HG03460 (cell line): ENCODE data around the gene UNC5B.

Experiments
- ATAC-seq: cut with Tn5 transposase; IDR thresholded peaks from one replicate; pipeline ENCODE4 v1.9.1; 2021; ENCODE audit not compliant: unreplicated experiment

The UNC5B gene

DNA sequence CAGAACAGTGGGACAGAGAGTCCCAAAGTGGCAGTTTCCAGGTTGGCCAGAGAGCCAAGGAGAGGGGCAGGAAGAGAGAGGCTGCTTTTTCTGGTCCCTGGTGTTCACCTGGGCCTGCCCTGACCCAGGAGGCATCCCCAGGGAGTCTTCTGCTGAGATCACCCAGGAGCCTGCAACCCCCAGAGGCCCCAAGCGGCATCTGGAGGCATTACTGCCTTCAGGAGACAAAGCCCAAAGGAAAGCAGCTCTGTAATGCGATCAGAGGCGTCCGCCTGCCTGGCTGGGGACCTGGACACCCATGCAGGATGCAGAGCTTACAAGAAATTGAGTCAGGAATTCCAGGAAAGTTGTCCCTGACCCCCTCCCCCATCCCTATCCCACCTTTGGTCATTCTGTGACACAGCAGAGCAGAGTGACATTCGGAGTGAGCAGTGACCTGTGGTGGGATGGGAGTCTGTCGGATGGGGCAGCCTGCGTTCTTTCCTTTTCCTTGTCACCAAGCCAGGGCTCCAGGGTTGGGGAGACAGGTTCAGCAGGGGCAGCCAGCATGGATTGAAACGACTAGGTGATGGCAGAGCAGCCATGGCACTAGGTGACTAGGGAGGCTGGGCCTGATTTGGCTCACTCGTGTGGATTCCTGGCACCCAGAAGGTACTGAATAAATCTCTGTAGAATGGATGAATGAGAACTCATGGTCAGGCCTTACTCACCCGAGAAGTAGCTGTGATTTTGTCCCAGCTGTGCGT is 10.4 kb downstream of the UNC5B start:
- ATAC-seq, result no peak

DNA sequence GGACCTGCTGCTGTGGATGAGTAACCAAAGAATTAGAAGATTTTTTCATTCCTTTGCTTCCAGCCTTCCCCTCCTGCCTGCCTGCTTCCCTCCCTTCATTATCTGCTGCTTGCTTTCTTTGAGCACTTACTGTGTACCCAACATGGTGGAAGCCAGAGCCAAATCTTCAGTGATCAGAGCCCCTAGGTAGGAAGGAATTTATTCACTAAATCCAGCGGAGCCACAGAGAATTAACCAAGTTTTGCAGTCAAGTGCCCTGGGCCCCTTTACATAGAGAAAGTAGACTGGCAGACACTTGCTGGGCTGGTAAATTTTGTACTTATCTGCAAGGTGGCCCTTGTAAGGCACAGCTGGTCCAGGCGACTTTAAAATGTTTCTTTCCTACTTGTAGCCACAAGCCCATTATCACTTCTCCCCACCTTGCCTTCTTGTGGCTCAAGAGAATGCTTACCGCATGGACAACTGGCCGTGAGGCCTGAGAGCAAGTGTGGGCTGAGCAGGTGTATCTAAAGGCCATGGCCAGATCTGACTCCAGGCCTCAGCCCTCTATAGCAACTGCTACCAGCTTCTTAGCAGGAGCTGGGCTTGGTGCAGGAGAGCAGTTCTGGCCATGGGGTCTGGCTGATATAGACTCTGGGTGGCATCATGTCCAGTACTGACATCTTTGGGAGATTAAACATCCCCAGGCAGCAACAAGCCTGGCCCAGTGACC is 11.1 kb downstream of the UNC5B start:
- ATAC-seq, result no peak

DNA sequence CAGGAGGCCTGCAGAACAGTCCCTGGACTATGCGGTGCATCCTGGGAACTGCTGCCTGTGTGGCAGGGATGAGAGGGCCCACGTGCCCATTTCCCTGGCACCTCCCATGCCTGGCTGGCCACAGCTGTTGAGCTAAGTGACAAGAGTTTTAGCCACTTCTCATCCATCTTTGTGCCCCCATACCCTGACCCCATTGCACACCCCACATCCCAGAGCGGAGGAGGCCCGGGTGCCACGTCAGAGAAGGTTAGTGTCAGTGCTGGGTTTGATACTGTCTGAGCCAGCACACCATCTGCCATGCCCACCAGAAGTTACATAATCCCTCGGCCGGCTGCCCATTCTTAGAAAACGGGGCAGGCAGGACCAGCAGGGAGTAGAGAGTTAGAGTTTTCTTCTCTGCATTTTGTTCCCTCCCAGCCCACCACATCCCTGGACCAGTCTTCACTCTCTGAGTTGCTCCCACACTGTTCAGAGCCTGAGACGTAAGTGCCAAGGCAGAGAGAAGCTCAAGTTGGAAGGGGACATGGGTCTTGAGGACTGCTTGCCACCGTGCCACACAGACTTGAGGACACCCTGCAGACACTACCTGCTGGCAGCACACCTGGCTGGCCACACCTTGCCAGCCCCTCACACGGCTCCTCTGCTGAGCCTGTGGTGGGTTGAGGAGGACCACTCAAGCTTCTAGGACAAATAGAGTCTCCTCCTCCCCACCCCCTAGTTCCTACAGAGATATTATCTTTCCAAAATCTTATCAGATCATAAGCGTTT is 13.1 kb downstream of the UNC5B start:
- ATAC-seq, result no peak

DNA sequence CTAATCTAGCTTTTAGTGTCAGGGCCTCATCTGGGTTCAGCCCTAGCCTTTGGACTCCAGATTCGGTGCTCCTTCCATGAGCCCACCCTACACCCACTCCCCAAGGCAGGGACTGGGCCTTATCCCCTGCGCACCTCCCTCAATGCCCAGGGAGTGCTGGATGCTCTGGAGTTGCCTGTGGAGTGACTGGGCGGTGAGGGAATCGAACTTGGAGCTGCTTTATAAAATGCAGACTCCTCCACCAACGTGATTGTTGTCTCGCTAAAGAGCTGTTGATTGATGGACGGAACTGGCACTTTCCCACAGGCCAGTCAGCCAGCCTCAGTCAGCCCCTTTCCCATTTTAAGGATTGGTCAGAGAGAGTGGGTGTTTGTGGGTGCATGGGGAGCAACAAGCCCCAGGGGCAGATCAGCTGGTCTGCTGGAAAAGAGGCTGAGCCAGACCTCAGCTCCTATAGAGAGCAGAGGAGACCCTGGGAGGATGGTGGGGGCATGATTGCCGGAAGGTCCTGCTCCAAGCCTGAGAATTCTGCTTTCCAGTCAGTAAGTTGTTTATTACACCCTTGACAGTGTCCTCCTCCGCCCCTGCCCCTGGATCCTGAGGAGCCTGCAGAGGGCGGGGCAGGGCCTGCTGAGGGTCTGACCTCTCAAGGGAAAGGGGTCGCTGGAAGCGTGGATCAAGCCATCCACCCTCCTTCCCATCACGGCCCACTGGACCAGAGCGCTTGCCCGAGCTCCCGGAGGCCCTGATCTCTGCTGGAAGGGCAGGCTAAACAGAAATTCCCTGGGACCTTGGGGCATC is 16.7 kb downstream of the UNC5B start:
- no peak for ATAC-seq

DNA sequence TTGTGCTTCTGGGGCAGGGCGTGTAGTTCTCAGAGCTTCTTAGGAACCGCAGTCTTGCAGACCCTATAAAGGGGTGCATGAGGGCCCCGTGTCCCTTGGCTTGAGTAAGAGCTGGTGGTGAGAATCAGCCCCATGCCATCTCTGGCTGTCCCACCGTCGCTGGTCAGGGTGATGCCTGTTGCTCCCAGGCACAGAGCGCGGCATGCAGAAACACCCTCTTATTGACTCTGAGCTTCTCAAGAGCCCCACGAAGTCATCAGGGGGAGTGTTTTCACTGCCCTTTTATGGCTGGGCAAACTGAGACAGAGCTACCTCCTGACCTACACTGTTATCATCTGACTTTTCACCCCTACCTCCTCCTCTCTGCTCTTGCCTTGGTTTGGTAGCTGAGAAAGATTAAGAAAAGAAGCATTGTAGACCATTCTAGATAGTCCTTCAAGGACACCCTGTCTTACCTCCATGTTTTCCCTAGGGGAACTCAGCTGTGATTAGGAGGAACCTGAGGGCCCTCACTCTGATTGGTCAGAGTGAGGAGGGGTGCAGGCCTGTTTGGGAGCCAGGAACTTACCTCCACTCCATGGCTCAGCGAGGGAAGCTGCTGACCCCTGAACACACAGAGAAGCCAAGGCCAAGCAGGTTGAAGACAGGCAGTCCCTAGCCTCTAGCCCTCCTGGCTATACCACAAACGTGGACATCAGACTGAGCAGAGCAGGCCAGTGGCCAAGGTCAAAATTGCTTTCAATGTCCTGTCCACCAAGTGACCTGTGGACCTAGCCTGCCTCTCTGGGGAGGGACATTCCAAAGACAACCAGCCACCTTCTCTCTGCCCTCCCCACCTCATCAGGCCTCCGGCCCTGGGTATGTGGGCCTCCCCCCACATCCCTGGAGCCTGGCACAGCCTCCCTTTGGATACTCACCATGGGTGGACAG is 17.6 kb downstream of the UNC5B start:
- no peak for ATAC-seq

DNA sequence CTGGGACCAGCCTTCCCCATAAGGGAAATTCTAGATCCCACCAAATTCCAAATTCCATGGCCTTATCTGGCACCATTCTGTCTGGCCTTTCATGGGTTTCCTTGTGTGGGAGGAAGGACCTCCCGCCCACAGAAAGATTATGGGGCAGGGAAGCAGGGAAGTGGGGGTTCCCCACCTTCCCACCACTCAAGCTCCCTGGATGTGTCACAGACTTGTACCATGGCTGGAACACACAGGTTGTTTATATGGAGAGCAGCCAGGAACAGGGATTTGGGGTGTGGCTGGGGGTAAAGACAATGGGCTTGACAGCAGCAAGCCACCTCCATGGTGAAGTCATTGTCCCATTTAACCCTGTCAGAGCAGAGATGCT is 18.3 kb downstream of the UNC5B start:
- no peak for ATAC-seq

DNA sequence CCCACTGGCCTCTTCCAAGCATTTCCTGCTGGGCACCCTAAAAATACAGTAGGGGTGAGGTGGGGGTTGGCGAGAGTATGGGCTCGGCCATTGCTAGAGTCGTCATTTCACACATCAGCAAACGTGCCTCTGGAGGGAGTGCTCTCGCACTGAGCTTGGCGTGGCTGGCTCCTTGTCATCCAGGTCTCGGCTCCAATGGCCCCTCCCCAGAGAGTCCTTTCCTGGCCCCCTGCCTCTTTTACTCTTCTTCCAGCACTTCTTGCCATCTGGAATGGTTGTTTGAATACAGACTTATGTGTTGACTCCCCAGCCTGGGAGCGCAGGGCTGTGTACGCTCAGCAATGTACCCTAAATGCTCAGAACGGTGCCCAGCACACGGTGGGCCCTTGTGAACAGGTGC is 18.8 kb downstream of the UNC5B start:
- no peak for ATAC-seq

DNA sequence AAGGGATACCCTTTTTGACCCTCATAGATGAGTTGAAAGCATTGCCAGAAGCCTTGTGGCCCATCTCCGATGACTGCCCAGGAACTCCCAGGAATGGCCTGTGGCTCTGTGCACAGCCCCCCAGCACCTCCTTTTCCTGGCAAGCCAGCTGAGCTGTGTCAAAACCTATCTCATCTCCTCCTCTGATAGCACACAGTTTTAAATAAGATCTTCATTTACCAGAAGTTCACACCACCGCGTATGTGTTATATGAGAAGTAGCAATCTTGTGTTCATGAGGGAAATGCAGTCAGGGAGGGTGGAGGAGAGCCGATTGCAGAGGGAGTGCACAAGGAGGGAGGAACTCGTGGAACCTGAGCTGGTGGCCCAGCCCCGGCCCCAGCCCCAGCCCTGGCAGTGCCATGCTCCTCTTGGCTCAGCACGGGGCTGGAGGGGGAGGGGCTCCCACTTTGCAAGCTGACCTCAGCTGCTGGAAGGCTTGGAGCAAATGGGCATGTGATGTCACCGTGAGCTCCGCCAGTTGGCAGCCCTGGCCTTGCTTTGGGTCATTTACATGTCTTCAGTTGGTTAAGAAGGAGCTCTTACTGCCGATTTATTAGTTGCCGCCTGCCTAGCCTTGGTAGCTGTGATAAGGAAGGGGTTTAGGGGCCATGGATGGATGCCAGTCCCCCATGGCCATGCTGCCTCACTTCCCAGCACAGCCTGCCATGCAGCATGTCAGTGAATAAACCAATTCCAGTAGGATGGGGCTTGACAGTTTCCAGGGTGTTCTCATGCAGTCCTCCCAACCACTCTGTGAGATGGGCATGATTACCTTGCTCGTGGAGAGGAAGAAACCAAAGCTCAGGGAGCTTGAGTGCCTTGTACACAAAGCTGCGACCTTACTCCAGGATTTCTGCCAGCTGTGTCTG is 20.0 kb downstream of the UNC5B start:
- no peak for ATAC-seq

DNA sequence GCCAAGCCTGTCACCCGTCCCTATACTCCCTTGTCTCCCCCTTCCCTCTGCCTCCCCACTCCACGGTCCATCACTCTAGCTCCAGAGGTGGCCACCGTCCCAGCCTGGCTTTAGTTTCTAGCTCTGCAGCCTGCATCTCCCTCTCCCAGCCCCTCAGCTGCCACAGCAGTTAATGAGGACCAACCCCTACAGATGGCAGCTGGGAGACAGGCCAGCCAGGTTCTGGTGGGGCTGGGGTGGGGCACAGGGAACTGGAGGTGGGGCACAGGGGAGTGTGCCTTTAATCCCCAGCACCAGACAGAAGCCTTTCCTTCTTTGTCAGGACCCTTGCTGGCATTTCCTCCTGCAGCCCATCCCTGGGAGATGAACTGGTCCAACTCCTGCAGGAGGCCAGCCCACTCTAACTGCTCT is 21.1 kb downstream of the UNC5B start:
- ATAC-seq, result no peak

DNA sequence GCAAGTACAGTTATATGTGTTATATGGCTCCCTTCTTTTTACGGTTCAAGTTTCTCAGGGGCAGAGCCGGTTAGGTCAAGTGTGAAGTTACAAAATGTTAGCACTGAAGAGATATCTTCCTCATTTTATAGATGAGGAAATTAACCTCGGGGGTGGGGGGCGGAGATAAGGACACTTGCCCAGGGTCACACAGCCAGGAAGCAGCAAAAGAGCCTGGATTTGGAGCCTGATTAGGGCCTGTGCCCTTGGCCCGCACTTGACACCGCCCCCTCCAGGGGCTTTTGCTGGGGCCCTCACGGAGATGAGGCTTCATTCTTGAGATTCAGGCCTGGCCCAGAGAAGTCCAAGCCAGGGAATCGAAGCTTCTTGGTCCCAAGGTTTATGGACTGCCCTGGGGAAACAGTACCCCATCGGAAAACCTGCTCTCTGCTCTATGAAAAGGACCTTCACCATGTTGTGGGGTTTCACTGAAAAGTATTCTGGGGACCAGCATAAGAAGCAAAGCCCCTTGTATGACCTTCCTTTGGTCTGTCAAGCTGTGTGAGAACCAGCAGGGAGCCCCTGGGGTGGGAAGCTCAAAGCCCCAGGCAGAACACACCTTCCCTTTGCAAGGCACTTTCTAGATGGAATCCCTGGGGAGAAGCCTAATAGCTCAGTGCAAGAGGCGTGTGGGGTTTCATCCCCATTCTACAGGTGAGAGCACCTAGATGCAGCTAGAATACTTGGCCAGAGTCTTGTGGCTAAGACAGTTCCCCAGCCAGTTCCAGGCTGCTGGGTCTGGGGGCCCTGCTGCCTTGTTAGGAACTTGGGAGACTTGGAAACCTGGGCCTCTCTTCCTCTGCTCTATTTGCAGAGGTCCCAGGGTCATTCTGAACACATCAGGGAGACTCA is 21.9 kb downstream of the UNC5B start:
- no peak for ATAC-seq

DNA sequence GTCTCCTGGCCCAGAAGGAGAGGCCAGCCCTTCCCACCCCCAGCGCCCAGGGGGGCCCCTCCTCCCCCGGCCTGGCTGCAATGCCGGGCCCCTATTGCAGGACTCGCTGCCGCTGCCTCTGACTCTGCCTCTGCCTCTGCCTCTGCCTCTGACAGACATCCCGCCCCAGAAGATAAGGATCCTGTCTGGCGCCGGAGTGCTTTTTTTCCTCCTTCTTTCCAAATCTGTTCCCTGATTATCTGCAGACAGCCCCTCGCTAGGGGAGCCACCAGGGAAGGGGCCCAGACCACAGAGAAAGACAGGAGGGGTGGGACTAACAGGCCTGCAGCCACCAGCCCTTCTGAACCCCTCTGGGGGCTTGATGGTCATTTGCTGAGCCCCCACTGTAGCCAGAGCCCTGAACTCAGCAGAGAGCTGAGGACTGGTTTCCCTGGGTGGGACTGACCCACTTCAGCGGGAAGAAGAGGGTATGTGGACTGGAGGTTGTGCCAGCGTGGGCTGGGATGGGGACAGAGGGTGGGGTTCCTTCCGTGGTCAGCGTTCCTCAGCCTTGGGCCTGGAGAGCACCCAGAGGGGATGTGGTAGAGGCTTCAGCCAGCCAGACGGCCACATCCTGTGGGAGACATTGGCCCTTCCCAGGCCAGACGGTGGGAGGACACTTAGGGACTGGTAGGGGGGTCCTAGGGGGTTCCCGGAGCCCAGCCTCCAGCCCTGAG is 22.8 kb downstream of the UNC5B start:
- no peak for ATAC-seq

DNA sequence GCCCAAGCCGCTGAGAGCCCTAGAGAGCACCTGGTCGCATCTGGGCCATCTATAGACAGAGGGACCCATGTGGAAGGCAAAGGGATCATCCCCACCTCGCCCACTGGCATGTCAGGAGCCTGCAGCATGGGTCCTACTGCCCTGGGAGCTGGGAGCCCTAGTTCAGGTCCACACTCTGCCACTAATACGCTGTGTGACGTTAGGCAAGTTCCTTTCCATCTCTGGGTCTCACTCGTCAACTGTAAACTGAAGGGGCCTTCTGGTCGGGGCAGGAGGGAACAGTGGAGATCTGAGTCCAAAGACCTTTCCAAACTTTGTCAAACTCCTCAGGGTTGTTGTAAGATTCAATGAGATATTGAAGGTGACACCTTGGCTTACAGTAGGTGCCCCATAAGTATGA is 23.4 kb downstream of the UNC5B start:
- ATAC-seq, result no peak

DNA sequence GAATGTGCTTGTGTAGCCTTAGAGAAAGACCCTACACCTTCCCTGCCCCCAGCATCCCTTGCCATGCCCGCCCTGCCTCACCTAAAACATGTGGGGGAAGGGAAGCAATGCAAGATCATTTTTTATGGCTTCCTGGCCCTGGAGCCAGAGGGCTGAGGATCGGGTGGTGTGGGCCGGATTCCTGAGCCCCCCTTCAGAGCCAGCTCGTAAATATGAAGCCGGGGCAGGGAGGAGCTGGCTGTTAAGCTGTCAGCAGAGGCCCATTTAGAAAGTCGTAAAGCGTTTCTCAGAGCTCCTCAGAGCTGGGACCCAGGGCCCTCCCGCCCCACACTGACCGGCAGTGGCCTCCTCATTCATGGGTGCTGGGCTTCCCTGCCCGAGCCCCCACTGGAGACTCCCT is 23.9 kb downstream of the UNC5B start:
- no peak for ATAC-seq

DNA sequence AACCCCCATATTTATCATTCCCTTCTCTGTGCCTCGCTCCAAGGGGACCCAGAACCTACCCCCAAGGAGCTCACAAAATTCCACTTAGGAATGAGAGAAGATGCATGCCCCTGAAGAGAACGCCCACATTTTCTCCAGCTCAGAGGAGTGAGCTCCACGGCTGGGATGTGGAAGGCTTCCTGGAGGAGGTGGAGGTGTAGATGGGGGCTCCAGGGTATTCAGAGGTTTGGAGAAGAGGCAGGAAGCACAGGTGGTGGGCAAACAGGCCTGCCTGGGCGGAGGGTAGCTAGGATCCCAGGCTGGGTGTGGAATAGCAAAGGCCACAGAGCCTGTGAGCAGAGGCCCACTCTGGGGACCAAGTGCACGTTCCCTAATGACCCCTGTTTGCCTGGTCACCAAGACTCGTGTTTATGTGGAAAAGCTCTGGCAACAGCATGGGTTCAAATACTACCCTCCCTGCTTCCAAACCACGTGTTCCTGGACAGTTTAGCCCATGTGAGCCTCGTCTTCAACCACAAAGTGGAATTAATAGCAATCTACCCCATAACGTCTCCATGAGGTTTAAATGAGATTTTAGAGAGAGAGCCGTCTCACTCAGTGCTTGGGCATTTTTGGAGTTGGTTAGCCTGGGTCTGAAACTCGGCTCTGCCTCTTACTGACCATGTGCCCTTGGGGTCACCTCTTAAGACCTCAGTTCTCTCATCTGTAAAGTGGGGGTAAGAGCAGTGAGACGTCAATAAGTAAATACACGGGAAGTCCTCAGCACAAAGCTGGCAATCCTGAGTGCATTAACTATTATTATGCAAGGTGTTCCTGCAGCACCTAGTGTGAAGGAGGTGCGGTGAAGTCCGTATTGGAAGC is 24.7 kb downstream of the UNC5B start:
- ATAC-seq, result no peak

DNA sequence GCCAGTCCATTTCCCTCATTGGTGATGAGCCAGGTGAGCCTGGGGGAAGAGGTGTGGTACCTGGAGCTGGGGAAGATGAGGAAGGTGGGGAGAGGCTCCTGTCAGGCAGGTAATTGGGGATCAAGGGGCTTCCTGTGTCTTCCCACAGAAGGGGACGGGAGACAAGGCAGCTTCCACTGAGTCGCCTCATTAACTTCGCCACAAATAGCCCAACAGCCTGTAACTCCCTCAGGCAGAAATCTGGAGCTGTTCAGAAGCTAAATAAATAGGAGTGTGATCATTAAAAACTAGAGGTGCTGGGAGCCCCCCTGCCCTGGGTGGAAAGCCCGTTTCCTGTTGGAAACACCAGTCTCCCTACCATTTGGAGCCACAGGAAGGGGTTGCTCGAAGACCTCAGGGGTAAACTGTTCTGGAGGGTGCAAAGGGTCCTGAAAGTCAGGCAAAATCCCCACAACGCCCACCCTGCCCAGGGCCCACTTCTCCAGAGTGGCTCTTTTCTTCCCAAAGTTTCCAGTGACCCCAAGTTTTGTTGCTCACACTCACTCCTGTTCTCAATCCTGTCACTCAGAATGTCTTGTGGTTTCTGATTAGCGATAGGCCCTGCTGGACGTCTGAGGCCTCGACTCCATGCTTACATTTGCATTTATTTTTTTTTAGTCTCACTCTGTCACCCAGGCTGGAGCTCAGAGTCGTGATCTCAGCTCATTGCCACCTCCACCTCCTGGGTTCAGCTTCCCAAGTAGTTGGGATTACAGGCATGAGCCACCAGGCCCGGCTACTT is 25.7 kb downstream of the UNC5B start:
- ATAC-seq, result no peak

DNA sequence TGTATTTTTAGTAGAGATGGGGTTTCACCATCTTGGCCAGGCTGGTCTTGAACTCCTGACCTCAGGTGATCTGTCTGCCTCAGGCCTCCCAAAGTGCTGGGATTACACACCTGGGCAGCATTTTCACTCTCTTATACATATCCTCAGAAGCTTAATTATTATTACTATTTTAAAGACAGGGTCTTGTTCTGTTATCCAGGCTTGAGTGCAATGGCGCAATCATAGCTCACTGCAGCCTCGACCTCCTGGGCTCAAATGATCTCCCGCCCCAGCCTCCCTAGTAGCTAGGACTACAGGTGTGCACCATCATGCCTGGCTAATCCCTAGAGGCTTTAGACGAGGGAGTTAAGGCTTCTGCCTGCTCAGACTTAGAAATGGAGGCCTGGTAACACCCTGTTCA is 26.3 kb downstream of the UNC5B start:
- ATAC-seq, result no peak
